Stimulated activated CD8-positive, alpha-beta memory T cell treated with anti-CD3 and anti-CD28 coated beads, Interleukin-15, amount 100 ng/mL, for 4 hours (primary cell): ENCODE data around the gene NETO1.

ENCODE experiments used
- DNase-seq, 2 donors: peaks; one replicate each; pipeline ENCODE4 v3.0.0-alpha.2; 2020; ENCODE audit warnings: low read depth in 2 of 2

NETO1 gene

GRCh38 chr18:72843743-72844142, 24.0 kb downstream of the NETO1 start:
- no peak for DNase-seq

GRCh38 chr18:72840109-72840508, 27.7 kb downstream of the NETO1 start:
- DNase-seq = no peak

- DNase-seq = no peak
Measured at GRCh38 chr18:72834731-72835130, 33.1 kb downstream of the NETO1 start.

- DNase-seq = no peak
Measured at GRCh38 chr18:72833471-72833870, 34.3 kb downstream of the NETO1 start.

- DNase-seq = no peak
Measured at GRCh38 chr18:72830109-72830508, 37.7 kb downstream of the NETO1 start.

GRCh38 chr18:72828601-72829000, 39.2 kb downstream of the NETO1 start:
- no peak for DNase-seq

- DNase-seq = no peak
Measured at GRCh38 chr18:72826736-72827135, 41.1 kb downstream of the NETO1 start.

- DNase-seq = no peak
Measured at GRCh38 chr18:72823345-72823744, 44.4 kb downstream of the NETO1 start.

GRCh38 chr18:72822202-72822601, 45.6 kb downstream of the NETO1 start:
- no peak for DNase-seq

- no peak for DNase-seq
Measured at GRCh38 chr18:72820571-72820970, 47.2 kb downstream of the NETO1 start.

- no peak for DNase-seq
Measured at GRCh38 chr18:72819050-72819449, 48.7 kb downstream of the NETO1 start.

- no peak for DNase-seq
Measured at GRCh38 chr18:72811047-72811446, 56.7 kb downstream of the NETO1 start.

GRCh38 chr18:72808680-72809079, 59.1 kb downstream of the NETO1 start:
- DNase-seq = no peak

- DNase-seq = no peak
Measured at GRCh38 chr18:72799106-72799505, 68.7 kb downstream of the NETO1 start.

GRCh38 chr18:72783530-72783929, 84.3 kb downstream of the NETO1 start:
- no peak for DNase-seq

GRCh38 chr18:72774914-72775313, 92.9 kb downstream of the NETO1 start:
- DNase-seq = no peak

- DNase-seq = no peak
Measured at GRCh38 chr18:72772916-72773315, 94.9 kb downstream of the NETO1 start.

- no peak for DNase-seq
Measured at GRCh38 chr18:72768681-72769229, 99.0 kb downstream of the NETO1 start.

- DNase-seq = no peak
Measured at GRCh38 chr18:72762515-72763122, 105.2 kb downstream of the NETO1 start.

GRCh38 chr18:72752220-72752619, 115.6 kb downstream of the NETO1 start:
- DNase-seq = no peak

- no peak for DNase-seq
Measured at GRCh38 chr18:72742002-72742401, 125.8 kb downstream of the NETO1 start.

GRCh38 chr18:72738136-72738535, 129.7 kb downstream of the NETO1 start:
- no peak for DNase-seq

GRCh38 chr18:72727776-72728175, 140.0 kb downstream of the NETO1 start:
- no peak for DNase-seq

GRCh38 chr18:72727038-72727655, 140.6 kb downstream of the NETO1 start:
- DNase-seq = no peak
